Ovary (tissue), 10 donors: ENCODE results near the gene HSDL1. TPM values are rescaled to one million over a fixed set of nuclear protein-coding genes. Genes with fewer than 3 reads are reported as not detected.

ENCODE experiments used
- DNase-seq, 5 donors: peaks; one replicate each; pipeline ENCODE4 v3.0.0-alpha.2; 2019 to 2020
- H3K27ac ChIP-seq, 2 donors: fragments of 200-600 bp; one replicate each; pipeline versions ENCODE4 v1.5.1 to v1.8.0; 2019 to 2022
- H3K27me3 ChIP-seq: fragments of 200-600 bp; one replicate; pipeline ENCODE4 v1.8.0; 2022
- H3K36me3 ChIP-seq: fragments of 200-600 bp; sonication (generic); one replicate; pipeline ENCODE4 v1.5.1; 2019
- H3K4me1 ChIP-seq: one replicate; pipeline ENCODE4 v1.8.1; 2013; ENCODE audit warnings: mild to moderate bottlenecking, moderate library complexity; ENCODE audit not compliant: insufficient read depth
- H3K4me3 ChIP-seq: fragments of 200-600 bp; sonication (generic); one replicate; pipeline ENCODE4 v1.5.1; 2017
- H3K9me3 ChIP-seq, 2 donors: fragments of 200-600 bp in 1 of 2; sonication (generic) in 1 of 2; one replicate each; pipeline versions ENCODE4 v1.5.1 to v1.8.1; 2013 to 2019; ENCODE audit warnings: mild to moderate bottlenecking in 1 of 2, moderate library complexity in 1 of 2
- EP300 ChIP-seq: sonication (generic); formaldehyde crosslinking; IDR thresholded peaks from one replicate; pipeline ENCODE4 v1.6.1; 2017; ENCODE audit warnings: antibody characterized with exemption
- POLR2A ChIP-seq: fragments of 450-650 bp; IDR thresholded peaks from one replicate; pipeline ENCODE4 v1.6.1; 2017; ENCODE audit warnings: antibody characterized with exemption, mild to moderate bottlenecking, moderate library complexity
- WGBS, 3 donors: extraction: QIAGEN DNeasy Blood & Tissue Kit in 1 of 3; methylation state at CpG; one replicate each; pipeline versions ENCODE4 v1.1.5 to v1.1.7; 2013 to 2017; 5-methylcytosine and 5-hydroxymethylcytosine counted together
- intact Hi-C, 4 donors: fragments of 100-400 bp; cut with DNase I; formaldehyde crosslinking; loops; one replicate each; pipeline versions ENCODE4 v1.11.0 to v1.15.1; 2022 to 2023
- long read RNA-seq, 3 donors: library from polyadenylated mRNA in 2 of 3; unstranded in 2 of 3; transcript quantifications; one replicate each; pipeline ENCODE4 v2.0.0 and lab custom pipeline, GENCODE V29; 2021 to 2026
- polyA plus RNA-seq, 2 donors: library from polyadenylated mRNA; stranded (reverse); fragments of 200-250 nt in 1 of 2; fragments of 350-450 nt in 1 of 2; fragmentation: Illumina TruSeq in 1 of 2; extraction: RNeasy Lipid Tissue Mini Kit (QIAGEN cat#74804) in 1 of 2; gene quantifications; one replicate each; pipeline ENCODE4 v1.2.3, GENCODE V29; 2013 to 2014
- total RNA-seq, 7 donors: library from RNA; depleted of rRNA in 2 of 7; stranded (reverse); fragments of >200 nt in 2 of 7; fragmentation: NEBNext Ultra II Directional in 3 of 7; extraction: Animal tissue kit (Norgen Biotek cat#: 25700) in 3 of 7; gene quantifications; one replicate each; pipeline versions ENCODE4 v1.1.0 to v1.2.4, GENCODE V29; 2016 to 2023
- TF ChIP-seq, protein P1 (sequence below), 3 donors: fragments of 450-650 bp in 2 of 3; fragments of 200-600 bp in 1 of 3; IDR thresholded peaks; one replicate each; pipeline versions ENCODE4 v1.5.1 to v1.8.0; 2016 to 2022; ENCODE audit warnings: antibody characterized with exemption in 3 of 3, mild to moderate bottlenecking in 1 of 3
- donor health status: DM: no; HTN: no; CAD: no; lungs with moderate emphysema.
- donor health status: DM: no; HTN: no; CAD: no.
- donor health status: Bipolar disorder and iron deficiency.
- donor health status: DM: yes; HTN: yes; CAD: no.
- donor health status: DM: no; HTN: no; CAD: no.
- donor health status: DM: yes; HTN: yes; CAD: no.

Gene HSDL1
- total RNA-seq (10 to 100 TPM; 17.5 to 34.1 (median 27.2) TPM), polyA plus RNA-seq (10 to 100 TPM; 17.6 to 28.2 TPM)
- long read RNA-seq, donor 1, transcript HSDL1-201 (6 exons, 3,519 nt), result major isoform, 24 of 33 reads
- long read RNA-seq, donor 1, partial matches to known transcripts, result 4 of 33 reads
- long read RNA-seq, donor 1, other reads (novel, unspliced or antisense), result 3 of 33 reads
- long read RNA-seq, donor 2, transcript HSDL1-201 (6 exons, 3,519 nt), result minor isoform, 14 of 35 reads
- long read RNA-seq, donor 2, transcript HSDL1-208 (1 exons, 3,059 nt), result major isoform, 19 of 35 reads
- long read RNA-seq, donor 2, partial matches to known transcripts, result 0 of 35 reads
- long read RNA-seq, donor 2, other reads (novel, unspliced or antisense), result 0 of 35 reads
- long read RNA-seq, donor 3, transcript HSDL1-201 (6 exons, 3,519 nt), result major isoform, 31 of 38 reads
- long read RNA-seq, donor 3, partial matches to known transcripts, result 0 of 38 reads
- long read RNA-seq, donor 3, other reads (novel, unspliced or antisense), result 5 of 38 reads

DNA sequence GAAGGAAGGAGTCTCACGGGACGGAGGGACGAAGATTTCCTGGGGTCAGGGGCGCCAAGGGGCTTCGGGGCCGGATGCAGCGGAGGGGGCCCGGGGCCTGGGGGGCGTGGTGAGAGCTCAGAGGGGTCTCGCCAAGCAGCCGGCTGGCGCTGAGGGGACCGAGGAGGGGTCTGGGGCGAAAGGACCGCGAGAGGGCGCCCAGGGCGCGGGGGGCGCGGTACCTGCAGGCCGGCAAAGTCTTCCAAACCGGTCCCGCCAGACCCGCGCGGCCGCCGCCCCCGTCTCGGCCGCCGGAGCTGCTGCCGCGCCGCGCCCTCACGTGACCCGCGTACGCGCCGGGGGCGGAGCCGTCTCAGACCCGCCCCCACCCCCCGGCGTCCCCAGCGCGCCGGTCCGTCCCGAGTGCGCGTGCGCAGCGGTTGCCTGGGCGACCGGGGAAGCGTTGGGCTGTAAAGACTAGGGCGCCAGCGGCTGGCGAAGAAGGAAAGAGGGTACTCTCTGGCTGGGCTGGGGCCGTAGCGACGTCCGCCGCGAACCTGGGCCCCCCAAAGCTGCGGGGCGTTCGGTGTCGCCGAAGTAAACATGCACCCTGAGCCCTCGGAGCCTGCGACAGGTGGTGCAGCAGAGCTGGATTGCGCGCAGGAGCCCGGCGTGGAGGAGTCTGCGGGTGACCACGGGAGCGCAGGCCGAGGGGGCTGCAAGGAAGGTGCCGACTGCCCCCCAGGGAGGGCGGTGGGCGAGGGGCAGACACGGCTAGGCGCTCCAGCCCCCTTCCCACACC is at the start of gene HSDL1, which contains the start of gene DNAAF1:
Gene HSDL1, minus strand, starts transcription at position 319 of the 781 bp plus-strand sequence. CDS start 13,856 bp downstream, outside the sequence.
Gene DNAAF1, plus strand, starts transcription at position 450 of the 781 bp plus-strand sequence. Its CDS starts 133 bp downstream, at position 583.
- Histone ChIP-seq H3K9me3 (no peaks in the 10 kb centered on the region), H3K27ac (peak within 1 kb of the TSS; percentile 69 to 79), H3K27me3 (no peaks in the 10 kb centered on the region), H3K4me3 (peak within 1 kb of the TSS; percentile 70), H3K4me1 (peaks cover 2% of the 10 kb centered on the region), H3K36me3 (no peaks in the 10 kb centered on the region)
- intact Hi-C loops, result no loop called here
- TF ChIP-seq, protein P1, sequence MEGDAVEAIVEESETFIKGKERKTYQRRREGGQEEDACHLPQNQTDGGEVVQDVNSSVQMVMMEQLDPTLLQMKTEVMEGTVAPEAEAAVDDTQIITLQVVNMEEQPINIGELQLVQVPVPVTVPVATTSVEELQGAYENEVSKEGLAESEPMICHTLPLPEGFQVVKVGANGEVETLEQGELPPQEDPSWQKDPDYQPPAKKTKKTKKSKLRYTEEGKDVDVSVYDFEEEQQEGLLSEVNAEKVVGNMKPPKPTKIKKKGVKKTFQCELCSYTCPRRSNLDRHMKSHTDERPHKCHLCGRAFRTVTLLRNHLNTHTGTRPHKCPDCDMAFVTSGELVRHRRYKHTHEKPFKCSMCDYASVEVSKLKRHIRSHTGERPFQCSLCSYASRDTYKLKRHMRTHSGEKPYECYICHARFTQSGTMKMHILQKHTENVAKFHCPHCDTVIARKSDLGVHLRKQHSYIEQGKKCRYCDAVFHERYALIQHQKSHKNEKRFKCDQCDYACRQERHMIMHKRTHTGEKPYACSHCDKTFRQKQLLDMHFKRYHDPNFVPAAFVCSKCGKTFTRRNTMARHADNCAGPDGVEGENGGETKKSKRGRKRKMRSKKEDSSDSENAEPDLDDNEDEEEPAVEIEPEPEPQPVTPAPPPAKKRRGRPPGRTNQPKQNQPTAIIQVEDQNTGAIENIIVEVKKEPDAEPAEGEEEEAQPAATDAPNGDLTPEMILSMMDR (IDR thresholded peaks at IDR 0.05), result peak in 1 of 3 donors; percentile 4
- TF ChIP-seq EP300, result no peak
- peak; percentile 23 for TF ChIP-seq POLR2A
- 0 to 1% (median 1%) methylated on average over 53 to 89 of the region's 89 CpGs for WGBS, 3 donors
- peak; percentile 88 to 96 (median 94) for DNase-seq

DNA sequence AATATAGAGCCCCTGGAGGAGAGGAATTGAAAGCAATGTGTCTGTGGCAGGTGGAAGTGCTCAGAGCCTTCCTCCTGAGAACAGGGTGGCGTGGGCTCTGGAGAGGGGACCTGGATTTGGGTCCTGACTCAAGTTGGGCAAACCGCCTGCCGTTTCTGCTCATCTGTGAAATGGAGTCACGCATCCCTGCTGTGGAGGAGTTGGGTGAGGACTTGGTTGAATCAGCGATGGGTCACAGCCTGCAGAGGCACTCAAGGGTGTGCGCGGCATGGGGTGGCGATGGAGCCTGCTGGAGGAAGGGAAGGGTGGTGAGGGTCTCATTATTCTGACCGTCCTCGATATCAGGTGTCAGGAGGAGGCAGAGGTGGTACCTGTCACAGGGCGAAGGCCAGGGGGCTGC is 49.0 kb upstream of the HSDL1 start:
- DNase-seq, result no peak
- intact Hi-C loops, result no loop called here

DNA sequence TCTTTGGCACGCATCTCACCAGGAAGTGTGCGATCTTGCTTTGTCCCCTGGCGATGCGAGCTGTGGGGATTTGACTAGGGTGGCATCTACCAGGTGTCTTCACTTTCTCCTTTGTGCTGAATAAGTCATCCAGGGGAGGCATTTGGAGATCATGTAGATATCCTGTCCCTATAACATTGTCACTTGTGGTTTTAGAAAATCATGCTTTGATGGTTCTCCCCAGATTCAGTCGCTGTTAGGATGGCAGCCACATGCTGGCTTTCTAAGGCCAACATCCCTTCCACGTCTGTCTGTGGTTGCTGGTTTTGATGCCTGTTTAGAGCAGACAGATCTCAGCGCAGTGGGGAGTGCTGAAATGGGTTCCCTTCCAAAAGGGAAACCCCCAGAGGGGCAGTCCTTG is 48.5 kb upstream of the HSDL1 start:
- Histone ChIP-seq H3K27me3 (no peaks in the 10 kb centered on the region), H3K36me3 (no peaks in the 10 kb centered on the region), H3K4me1 (no peaks in the 10 kb centered on the region), H3K9me3 (no peaks in the 10 kb centered on the region), H3K4me3 (no peak overlapping the region), H3K27ac (no peak overlapping the region)
- 84 to 89% (median 84%) methylated on average over 7 of the region's 7 CpGs for WGBS, 3 donors
- DNase-seq, result no peak
- intact Hi-C loops, result no loop called here
- TF ChIP-seq EP300, result no peak
- TF ChIP-seq, protein P1 (IDR thresholded peaks at IDR 0.05), result no peak
- TF ChIP-seq POLR2A, result no peak

More for the DNA sequence above, 49.0 kb upstream of the HSDL1 start:
- no peak overlapping the region for H3K4me3 ChIP-seq
- H3K27ac ChIP-seq, result no peak overlapping the region
- H3K4me1 ChIP-seq, result no peaks in the 10 kb centered on the region
- H3K27me3 ChIP-seq, result no peaks in the 10 kb centered on the region
- no peaks in the 10 kb centered on the region for H3K9me3 ChIP-seq
- WGBS, 3 donors, result 80 to 86% (median 83%) methylated on average over 11 of the region's 11 CpGs
- H3K36me3 ChIP-seq, result no peaks in the 10 kb centered on the region
- no peak for TF ChIP-seq EP300
- no peak for TF ChIP-seq POLR2A
- TF ChIP-seq, protein P1 (IDR thresholded peaks at IDR 0.05), result no peak

DNA sequence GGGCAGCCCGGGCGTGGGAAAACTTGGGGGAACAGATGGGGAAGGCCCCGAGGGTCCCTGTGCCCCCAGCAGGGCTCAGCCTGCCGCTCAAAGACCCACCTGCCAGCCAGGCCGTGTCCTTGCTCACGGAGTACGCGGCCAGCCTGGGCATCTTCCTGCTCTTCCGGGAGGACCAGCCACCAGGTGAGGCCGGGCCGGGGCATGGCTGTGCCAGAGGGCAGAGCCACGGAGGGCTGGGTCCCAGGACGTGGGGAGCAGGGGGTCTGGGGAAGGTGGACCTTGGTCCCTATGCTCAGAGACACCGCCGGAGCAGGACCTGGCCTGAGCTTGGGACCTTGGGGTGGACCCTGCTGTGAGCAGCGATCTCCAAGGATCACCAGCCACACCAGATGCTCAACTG is 46.5 kb upstream of the HSDL1 start:
- TF ChIP-seq, protein P1 (IDR thresholded peaks at IDR 0.05), result no peak
- TF ChIP-seq EP300 (no peak), POLR2A (no peak)
- no peak for DNase-seq
- H3K4me3 ChIP-seq, result no peak overlapping the region
- H3K4me1 ChIP-seq, result no peaks in the 10 kb centered on the region
- WGBS, 3 donors, result 88 to 94% (median 89%) methylated on average over 16 of the region's 16 CpGs
- no peak overlapping the region for H3K27ac ChIP-seq
- H3K36me3 ChIP-seq, result no peaks in the 10 kb centered on the region
- intact Hi-C loops, result no loop called here
- no peaks in the 10 kb centered on the region for H3K27me3 ChIP-seq
- H3K9me3 ChIP-seq, result no peaks in the 10 kb centered on the region
